ENCODE data around the gene ABO.

- no peak for TF ChIP-seq JUN (IDR thresholded peaks at IDR 0.05; ENCODE audit: low read depth, low read length)
- no peak for TF ChIP-seq HDAC2 (IDR thresholded peaks at IDR 0.05; ENCODE audit: borderline replicate concordance in 1 of 2, low read depth in 2 of 2, low read length in 2 of 2)
- TF ChIP-seq ASH2L (IDR thresholded peaks at IDR 0.05; ENCODE audit: low read length) = no peak
- TF ChIP-seq SIN3A (conservative IDR thresholded peaks at IDR 0.05 in 1 of 2, IDR thresholded peaks at IDR 0.05 in 1 of 2; ENCODE audit: low read depth in 1 of 2, low read length in 2 of 2) = no peak
- TF ChIP-seq ZNF274 (IDR thresholded peaks at IDR 0.05; ENCODE audit: borderline replicate concordance, extremely low read depth, low read length) = no peak
Observed at GRCh38 chr9:133275105-133276000, at the start of gene ABO.
